Measurements from ENCODE around the gene KCNT2. TPM values are rescaled to one million over a fixed set of nuclear protein-coding genes. Genes with fewer than 3 reads are reported as not detected.

KCNT2 gene
- total and polyA plus RNA-seq, 10 of the 15 experiments (the other 5 are each of a cell fraction or from before 2014, with no cell fraction given), result not detected

GRCh38 chr1:196442366-196442765, 165.9 kb downstream of the KCNT2 start (continued):
- no peak for TF ChIP-seq TCF3 (IDR thresholded peaks at IDR 0.05; ENCODE audit: borderline replicate concordance, insufficient read depth, low read depth, low read length)

DNA sequence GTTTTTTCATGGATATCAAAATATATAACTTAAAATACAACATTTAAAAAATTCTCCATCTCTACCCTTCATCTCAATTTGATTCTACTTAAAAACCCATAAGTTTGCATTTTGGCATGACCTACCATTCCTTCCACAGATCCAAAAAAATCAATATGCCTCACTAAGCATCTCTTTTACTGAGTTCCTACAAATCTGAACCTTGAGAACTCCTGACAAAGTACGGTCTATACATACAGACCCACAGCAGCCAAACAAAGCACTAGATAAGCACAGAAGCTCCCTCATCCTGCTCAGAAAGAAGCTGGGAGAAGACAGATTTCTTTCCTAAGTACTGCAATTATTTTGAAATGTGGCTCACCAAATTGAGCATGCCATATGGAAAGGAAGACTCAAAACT, 167.5 kb downstream of the KCNT2 start:
- no peaks in the 10 kb centered on the region for H3K27me3 ChIP-seq (replicated peaks in 1 of 2; ENCODE audit: control insufficient read depth in 2 of 2, insufficient read depth in 2 of 2, low read length in 1 of 2)
- RAD21 ChIA-PET (ENCODE audit: unreplicated experiment), result no interaction called here
- no peaks in the 10 kb centered on the region for H3K9me3 ChIP-seq (replicated peaks; ENCODE audit: control insufficient read depth, insufficient read depth, low read length)
- no peak overlapping the region for H3K27ac ChIP-seq (ENCODE audit: control insufficient read depth, insufficient read depth)
- BruUV-seq (replicated peaks), result no TSS peak
- H3K4me1 ChIP-seq (ENCODE audit: control insufficient read depth, insufficient read depth, low read length), result no peaks in the 10 kb centered on the region
- H3K4me2 ChIP-seq (ENCODE audit: control insufficient read depth, insufficient read depth), result no peak overlapping the region
- intact Hi-C loops (cut with micrococcal nuclease; ENCODE audit: unreplicated experiment), result no loop called here
- FAIRE-seq (no peak), ATAC-seq (no peak), DNase-seq (ENCODE audit: low read depth, low spot score) (no peak)
- WGBS (ENCODE audit: insufficient coverage, insufficient replicate concordance, low lambda C conversion rate, missing lambda C conversion rate), result 5% methylated on average over 1 of the region's 1 CpG
- CTCF ChIA-PET, result no interaction called here
- SMC1A ChIA-PET (ENCODE audit: uncharacterized antibody, unreplicated experiment), result no interaction called here
- H3K79me2 ChIP-seq (ENCODE audit: control insufficient read depth, insufficient read depth, low read length), result no peaks in the 10 kb centered on the region
- in situ Hi-C loops (cut with MboI), result no loop called here
- no peak overlapping the region for H2AFZ ChIP-seq (ENCODE audit: control insufficient read depth, low read depth, low read length)
- no peak overlapping the region for H3K9ac ChIP-seq (ENCODE audit: control insufficient read depth, insufficient read depth, low read length)
- H4K20me1 ChIP-seq (ENCODE audit: control insufficient read depth, insufficient read depth), result no peaks in the 10 kb centered on the region
- no peaks in the 10 kb centered on the region for H3K36me3 ChIP-seq (ENCODE audit: control insufficient read depth in 2 of 2, insufficient read depth in 2 of 2, low read length in 1 of 2)
- no peak for TF ChIP-seq MEF2A (IDR thresholded peaks at IDR 0.05; ENCODE audit: insufficient read depth, low read depth, low read length)
- no peak for TF ChIP-seq NFXL1 (IDR thresholded peaks at IDR 0.05; ENCODE audit: borderline replicate concordance)
- no peak for TF ChIP-seq SUPT20H (IDR thresholded peaks at IDR 0.05; ENCODE audit: borderline replicate concordance, control insufficient read depth, low read depth, low read length)
- TF ChIP-seq ELK1 (IDR thresholded peaks at IDR 0.05; ENCODE audit: low read depth, low read length), result no peak
- TF ChIP-seq NFYA (IDR thresholded peaks at IDR 0.05; ENCODE audit: borderline replicate concordance, low read depth, low read length), result no peak
- TF ChIP-seq NRF1 (conservative IDR thresholded peaks at IDR 0.05; ENCODE audit: low read depth, low read length), result no peak
- TF ChIP-seq CEBPZ (IDR thresholded peaks at IDR 0.05; ENCODE audit: low read depth, low read length), result no peak
- TF ChIP-seq GATAD2B (conservative IDR thresholded peaks at IDR 0.05; ENCODE audit: low read depth), result no peak
- TF ChIP-seq LARP7 (IDR thresholded peaks at IDR 0.05), result no peak
- POLR2A ChIA-PET, result interaction anchor here (0.5 kb wide), 1 partner anchor 30 kb away, joined by 4 read pairs; no protein-coding TSS in a partner anchor
- no peak overlapping the region for H3K4me3 ChIP-seq

All from GM12878 (cell line).